Measurements from ENCODE around the gene DLST. TPM values are rescaled to one million over a fixed set of nuclear protein-coding genes. Genes with fewer than 3 reads are reported as not detected.

The DLST gene
- polyA plus RNA-seq, 1 experiment: 150 TPM

- ChIA-PET POLR2A (interaction anchor here (0.5 kb wide), 1 partner anchor 1280 kb away, joined by 3 read pairs; no protein-coding TSS in a partner anchor), CTCF (interaction anchor here (1.0 to 6.8 kb wide), 3 partner anchors 12 to 31 kb away, joined by 3 to 72 read pairs (median 52); no protein-coding TSS in a partner anchor)
- no peak for DNase-seq (ENCODE audit: low read depth, low spot score)
- Histone ChIP-seq H3K27me3 (ENCODE audit: control insufficient read depth, insufficient read depth, low read length) (no peaks in the 10 kb centered on the region), H3K4me3 (ENCODE audit: low read depth, low read length) (no peak overlapping the region), H3K27ac (ENCODE audit: low read depth, low read length) (no peak overlapping the region), H3K9me3 (ENCODE audit: control insufficient read depth, insufficient read depth, low read length) (no peaks in the 10 kb centered on the region)
- TF ChIP-seq CTCF (IDR thresholded peaks at IDR 0.05; ENCODE audit: low read depth, low read length): no peak
Measured at GRCh38 chr14:74891870-74892269, 10.2 kb downstream of the DLST start.

- TF ChIP-seq CTCF (IDR thresholded peaks at IDR 0.05; ENCODE audit: low read depth, low read length): no peak
- H3K9me3 ChIP-seq (ENCODE audit: control insufficient read depth, insufficient read depth, low read length): no peaks in the 10 kb centered on the region
- CTCF ChIA-PET: interaction anchor here (1.0 to 6.8 kb wide), 3 partner anchors 13 to 196 kb away, joined by 4 to 72 read pairs (median 52); no protein-coding TSS in a partner anchor
- DNase-seq (ENCODE audit: low read depth, low spot score): no peak
- no peaks in the 10 kb centered on the region for H3K27me3 ChIP-seq (ENCODE audit: control insufficient read depth, insufficient read depth, low read length)
- H3K4me3 ChIP-seq (ENCODE audit: low read depth, low read length): no peak overlapping the region
- no peak overlapping the region for H3K27ac ChIP-seq (ENCODE audit: low read depth, low read length)
- POLR2A ChIA-PET: no interaction called here
Measured at GRCh38 chr14:74892745-74893144, 11.0 kb downstream of the DLST start.

GRCh38 chr14:74893614-74894091, 11.9 kb downstream of the DLST start:
- no peaks in the 10 kb centered on the region for H3K27me3 ChIP-seq (ENCODE audit: control insufficient read depth, insufficient read depth, low read length)
- H3K27ac ChIP-seq (ENCODE audit: low read depth, low read length): no peak overlapping the region
- ChIA-PET CTCF (interaction anchor here (6.7 to 6.8 kb wide), 2 partner anchors 12 to 33 kb away, joined by 52 to 72 read pairs; no protein-coding TSS in a partner anchor), POLR2A (no interaction called here)
- H3K9me3 ChIP-seq (ENCODE audit: control insufficient read depth, insufficient read depth, low read length): no peaks in the 10 kb centered on the region
- no peak for TF ChIP-seq CTCF (IDR thresholded peaks at IDR 0.05; ENCODE audit: low read depth, low read length)
- no peak overlapping the region for H3K4me3 ChIP-seq (ENCODE audit: low read depth, low read length)
- no peak for DNase-seq (ENCODE audit: low read depth, low spot score)

- Histone ChIP-seq H3K9me3 (ENCODE audit: control insufficient read depth, insufficient read depth, low read length) (no peaks in the 10 kb centered on the region), H3K4me3 (ENCODE audit: low read depth, low read length) (no peak overlapping the region), H3K27me3 (ENCODE audit: control insufficient read depth, insufficient read depth, low read length) (no peaks in the 10 kb centered on the region), H3K27ac (ENCODE audit: low read depth, low read length) (no peak overlapping the region)
- no peak for DNase-seq (ENCODE audit: low read depth, low spot score)
- ChIA-PET CTCF (interaction anchor here (0.8 to 6.7 kb wide), 3 partner anchors 10 to 192 kb away, joined by 4 to 72 read pairs (median 21); no protein-coding TSS in a partner anchor), POLR2A (interaction anchor here (0.9 to 1.4 kb wide), 2 partner anchors 9 to 27 kb away, joined by 3 to 5 read pairs; partner anchors contain the start of gene RPS6KL1)
- TF ChIP-seq CTCF (IDR thresholded peaks at IDR 0.05; ENCODE audit: low read depth, low read length): no peak
Measured at GRCh38 chr14:74896400-74896799, 14.7 kb downstream of the DLST start.

- DNase-seq (ENCODE audit: low read depth, low spot score): no peak
- H3K4me3 ChIP-seq (ENCODE audit: low read depth, low read length): no peak overlapping the region
- POLR2A ChIA-PET: no interaction called here
- TF ChIP-seq CTCF (IDR thresholded peaks at IDR 0.05; ENCODE audit: low read depth, low read length): no peak
- no peaks in the 10 kb centered on the region for H3K27me3 ChIP-seq (ENCODE audit: control insufficient read depth, insufficient read depth, low read length)
- H3K27ac ChIP-seq (ENCODE audit: low read depth, low read length): no peak overlapping the region
- CTCF ChIA-PET: interaction anchor here (0.6 to 6.7 kb wide), 6 partner anchors 8 to 259 kb away, joined by 3 to 72 read pairs (median 5); no protein-coding TSS in a partner anchor
- H3K9me3 ChIP-seq (ENCODE audit: control insufficient read depth, insufficient read depth, low read length): no peaks in the 10 kb centered on the region
Measured at GRCh38 chr14:74897642-74898041, 15.9 kb downstream of the DLST start.

All from AG04450 (cell line).